Medulla oblongata (tissue), 1 donor: Measurements from ENCODE around the gene BRPF3.
"Not testable (repeated sequence)": the region's sequence is repeated elsewhere in the genome, so short reads cannot be mapped to it uniquely, and the experiment has no call there.

Experiments used
- DNase-seq: peaks from one replicate; pipeline ENCODE4 v3.0.0-alpha.2; 2015; ENCODE audit errors: extremely low spot score

The BRPF3 gene

GRCh38 chr6:36200154-36200891, 3.8 kb downstream of the BRPF3 start:
- no peak for DNase-seq

GRCh38 chr6:36200998-36201596, 4.6 kb downstream of the BRPF3 start:
- DNase-seq, result no peak

GRCh38 chr6:36201612-36202011, 5.1 kb downstream of the BRPF3 start:
- DNase-seq, result no peak

GRCh38 chr6:36202101-36202500, 5.6 kb downstream of the BRPF3 start:
- no peak for DNase-seq

DNA sequence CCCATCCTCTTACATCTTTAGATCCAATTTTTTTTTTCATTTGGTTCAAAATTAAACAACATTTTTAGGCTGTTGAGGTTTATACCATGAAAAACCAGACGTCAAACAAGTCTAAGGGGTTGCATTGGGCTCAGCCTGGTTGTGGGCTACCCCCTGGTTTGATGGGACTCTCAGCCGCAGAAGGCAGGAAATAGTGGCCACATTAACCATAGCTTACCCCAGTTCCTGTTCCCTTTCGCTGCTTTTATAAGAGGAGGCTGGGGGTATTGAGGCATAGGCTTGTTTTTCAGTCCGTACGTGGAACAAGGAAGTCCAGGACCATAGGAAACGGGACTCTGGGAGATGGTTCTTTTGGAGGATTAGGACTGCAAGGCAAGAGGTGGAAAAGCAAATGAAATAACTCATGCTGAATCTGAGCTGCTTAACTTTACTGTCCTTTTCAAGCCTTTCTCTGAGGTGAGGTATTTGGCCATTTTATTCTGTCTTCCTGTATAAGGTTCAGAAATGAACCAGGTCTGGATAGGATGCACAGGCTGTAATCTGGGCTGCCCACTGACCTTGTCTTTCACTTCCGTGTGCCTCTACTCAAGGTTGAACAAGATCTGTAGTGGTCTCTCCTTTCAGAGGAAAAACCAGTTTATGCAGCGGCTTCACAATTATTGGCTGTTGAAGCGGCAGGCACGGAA, 7.7 kb downstream of the BRPF3 start:
- DNase-seq, result no peak

DNA sequence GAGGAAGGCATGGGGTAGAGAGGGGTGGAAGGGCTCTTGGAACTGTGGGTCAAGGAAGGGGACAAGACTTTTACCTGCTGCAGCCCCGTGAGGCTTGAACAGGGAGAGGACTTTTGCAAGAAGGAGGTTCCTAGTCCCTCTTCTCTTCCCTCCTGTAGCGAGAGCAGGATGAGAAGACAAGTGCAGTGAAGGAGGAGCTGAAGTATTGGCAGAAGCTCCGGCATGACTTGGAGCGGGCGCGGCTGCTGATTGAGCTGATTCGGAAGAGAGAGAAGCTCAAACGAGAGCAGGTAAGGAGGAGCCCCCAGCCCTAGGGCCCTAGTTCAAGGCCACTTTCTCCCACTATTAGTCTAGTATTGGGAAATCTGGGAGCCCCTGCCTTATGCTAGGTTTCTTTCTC, 10.6 kb downstream of the BRPF3 start:
- DNase-seq, result no peak

DNA sequence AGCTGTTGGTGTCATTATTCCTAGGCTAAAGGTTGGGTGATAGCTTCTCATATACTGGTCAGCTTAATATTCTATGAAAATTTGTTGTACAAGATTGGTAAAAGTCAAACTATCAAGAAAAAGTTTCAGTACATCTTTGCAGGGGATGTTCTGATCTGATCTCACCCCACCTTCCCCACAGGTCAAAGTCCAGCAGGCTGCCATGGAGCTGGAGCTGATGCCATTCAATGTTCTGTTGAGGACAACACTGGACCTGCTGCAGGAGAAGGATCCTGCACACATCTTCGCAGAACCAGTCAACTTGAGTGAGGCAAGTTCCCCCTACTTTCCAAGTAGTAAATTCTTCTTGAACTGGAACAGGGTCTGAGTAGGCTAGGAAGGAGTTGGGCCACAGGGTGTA, 13.1 kb downstream of the BRPF3 start:
- DNase-seq, result no peak

DNA sequence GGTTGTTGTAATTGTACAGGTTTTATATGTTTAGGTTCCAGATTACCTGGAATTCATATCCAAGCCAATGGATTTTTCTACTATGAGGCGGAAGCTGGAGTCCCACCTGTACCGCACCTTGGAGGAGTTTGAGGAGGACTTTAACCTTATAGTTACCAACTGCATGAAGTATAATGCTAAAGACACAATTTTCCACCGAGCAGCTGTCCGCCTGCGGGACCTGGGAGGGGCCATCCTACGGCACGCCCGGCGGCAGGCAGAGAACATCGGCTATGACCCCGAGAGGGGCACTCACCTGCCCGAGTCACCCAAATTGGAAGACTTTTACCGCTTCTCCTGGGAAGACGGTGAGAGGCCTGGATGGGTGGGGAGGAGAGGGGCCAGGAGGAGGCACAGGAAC, 13.6 kb downstream of the BRPF3 start:
- no peak for DNase-seq

- DNase-seq, result no peak
Observed at GRCh38 chr6:36210886-36211595, 14.5 kb downstream of the BRPF3 start.

- DNase-seq, result no peak
Observed at GRCh38 chr6:36216559-36216958, 20.0 kb downstream of the BRPF3 start.

DNA sequence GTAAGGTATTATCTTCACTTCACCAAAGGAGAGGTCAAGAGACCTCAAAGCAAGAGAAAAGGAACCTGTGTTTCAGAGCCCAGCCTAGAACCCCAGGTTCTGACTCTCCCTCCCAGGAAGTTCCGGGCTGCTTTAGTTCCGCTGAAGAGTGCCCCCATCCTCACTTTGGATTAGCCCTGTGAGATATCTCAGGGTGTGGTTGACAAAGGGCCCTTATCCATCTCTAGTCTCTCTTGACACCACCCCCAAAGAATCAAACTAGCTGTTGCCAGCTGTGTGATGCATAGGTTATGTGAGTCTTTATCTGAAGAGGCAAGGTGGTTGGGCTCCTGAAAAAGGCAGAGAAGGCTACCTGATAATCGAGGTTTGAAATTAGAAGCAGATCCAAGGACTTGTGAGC, 20.6 kb downstream of the BRPF3 start:
- no peak for DNase-seq

- DNase-seq, result no peak
Observed at GRCh38 chr6:36217946-36218345, 21.4 kb downstream of the BRPF3 start.

- DNase-seq, result not testable (repeated sequence)
Observed at GRCh38 chr6:36218516-36218915, 22.0 kb downstream of the BRPF3 start.

GRCh38 chr6:36219081-36219480, 22.5 kb downstream of the BRPF3 start:
- no peak for DNase-seq

GRCh38 chr6:36220226-36220625, 23.7 kb downstream of the BRPF3 start:
- DNase-seq, result no peak

DNA sequence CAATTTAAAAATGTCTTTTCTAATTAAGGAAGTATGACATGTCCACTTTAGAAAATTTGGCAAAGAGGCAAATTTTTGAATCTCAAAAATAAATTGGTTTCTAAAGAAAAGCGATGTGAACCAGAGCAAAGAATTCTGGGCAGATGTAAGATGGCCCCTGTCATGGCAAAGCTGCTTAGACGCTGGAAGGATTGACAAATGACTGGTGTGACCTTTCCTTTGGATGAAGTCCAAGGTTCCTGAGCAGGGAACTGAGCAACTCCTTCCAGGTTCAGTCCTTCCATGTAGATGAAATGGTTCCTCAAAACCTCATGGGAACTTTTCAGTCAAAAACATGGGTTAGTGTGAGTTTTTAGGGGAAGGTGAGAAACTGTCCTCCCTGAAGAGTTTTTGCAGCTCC, 25.1 kb downstream of the BRPF3 start:
- no peak for DNase-seq

DNA sequence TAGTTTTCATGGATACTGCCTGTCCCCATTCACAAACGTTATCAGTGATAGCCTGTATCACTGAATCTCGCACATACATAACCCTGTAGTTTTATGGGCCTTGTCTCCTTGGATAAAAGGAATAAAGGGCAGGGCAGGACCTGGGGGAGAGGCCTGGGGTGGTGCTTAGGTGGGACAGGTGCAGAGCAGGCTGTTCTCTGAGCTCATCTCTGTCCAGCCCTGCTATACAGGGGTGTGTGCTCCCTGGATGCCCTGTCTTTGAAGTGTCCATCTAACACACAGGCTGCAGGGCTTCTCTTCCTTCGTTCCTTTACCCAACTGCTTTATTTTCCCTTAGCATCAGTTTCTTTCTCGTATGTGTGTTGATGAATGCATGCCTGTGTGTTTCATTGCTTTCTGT, 26.4 kb downstream of the BRPF3 start:
- DNase-seq, result no peak

DNA sequence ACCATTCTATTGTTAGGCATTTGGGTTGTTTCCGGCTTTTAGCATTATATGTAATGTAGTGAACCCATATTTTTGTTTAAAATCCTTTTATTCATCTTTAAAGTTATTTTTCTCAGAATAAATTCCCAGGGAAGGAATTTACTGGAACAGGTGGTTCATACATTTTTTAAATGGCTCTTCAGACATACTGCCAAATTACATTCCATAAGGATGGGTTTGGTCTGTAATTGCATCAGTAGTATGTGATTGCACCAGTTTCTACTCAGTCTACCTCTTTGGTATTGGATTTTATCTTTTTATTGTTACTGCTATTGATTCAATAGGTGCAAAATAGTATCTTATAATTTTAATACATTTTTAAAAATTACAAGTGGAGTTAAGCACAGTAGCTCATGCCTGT, 27.2 kb downstream of the BRPF3 start:
- DNase-seq, result no peak

DNA sequence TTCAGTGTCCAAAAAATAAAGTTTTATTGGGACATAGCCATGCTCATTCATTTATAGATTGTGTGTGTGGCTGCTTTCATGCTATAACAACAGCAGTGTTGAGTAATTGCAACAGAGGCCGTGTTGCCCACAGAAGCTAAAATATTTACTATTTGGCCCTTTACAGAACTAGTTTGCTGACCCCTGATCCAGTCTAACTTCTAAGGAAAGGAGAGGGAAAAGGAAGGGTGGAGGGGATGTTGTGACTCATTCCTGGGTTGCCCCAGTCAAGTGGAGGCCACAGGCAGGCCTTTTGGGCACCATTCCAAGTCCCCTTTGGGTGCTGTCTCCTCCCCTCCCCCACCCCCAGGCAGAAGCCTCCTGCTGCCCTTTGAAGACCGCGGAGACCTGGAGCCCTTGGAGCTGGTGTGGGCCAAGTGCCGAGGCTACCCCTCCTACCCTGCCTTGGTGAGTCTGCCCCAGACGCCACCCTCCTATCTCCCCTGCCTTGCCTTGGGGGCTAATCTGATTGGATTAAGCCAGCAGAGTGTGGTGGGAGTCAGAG, 28.4 kb downstream of the BRPF3 start:
- no peak for DNase-seq

DNA sequence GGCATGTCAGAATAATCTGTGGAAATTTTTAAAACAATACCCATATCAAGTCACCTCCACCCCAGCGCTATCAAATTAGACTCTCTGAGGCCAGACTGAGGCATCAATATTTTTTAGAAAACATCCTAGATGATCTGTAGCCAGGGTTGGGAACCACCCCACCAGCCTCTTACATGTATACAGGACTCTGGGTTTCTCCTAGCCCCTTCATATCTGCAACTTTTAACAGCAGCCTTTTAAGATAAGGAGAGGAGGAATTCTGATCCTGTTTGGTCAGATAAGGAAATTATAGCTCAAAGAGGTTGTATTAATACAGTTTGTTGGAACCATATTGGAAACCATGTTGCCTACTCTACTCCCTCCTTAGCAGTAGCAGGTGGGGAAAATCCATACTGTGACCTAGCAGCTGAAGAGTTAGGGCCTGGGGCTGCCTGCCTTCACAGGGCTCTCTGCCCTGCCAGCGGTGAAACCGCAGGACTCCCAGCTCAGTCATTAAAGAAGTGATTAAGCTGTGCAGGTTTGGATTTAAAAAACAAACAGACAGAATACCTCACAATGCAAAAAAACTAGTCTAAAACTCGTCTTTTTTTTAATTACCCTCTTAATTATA, 30.0 kb downstream of the BRPF3 start:
- DNase-seq, result no peak

GRCh38 chr6:36227379-36228228, 31.1 kb downstream of the BRPF3 start:
- no peak for DNase-seq
